Skin epidermis (tissue), 12 donors: ENCODE measurements around the gene SLC25A20.
"Not testable (repeated sequence)": the region's sequence is repeated elsewhere in the genome, so short reads cannot be mapped to it uniquely, and the experiment has no call there.

Experiments used
- H3K27ac ChIP-seq, 21 experiments: fragments of 200-600 bp; sonication (generic) in 11 of 21; one replicate each; pipeline ENCODE4 v1.5.0; 2020; ENCODE audit warnings: mild to moderate bottlenecking in 3 of 21, inconsistent platforms in 2 of 21, moderate library complexity in 2 of 21
- H3K4me3 ChIP-seq, 7 experiments: fragments of 200-600 bp; sonication (generic) in 2 of 7; one replicate each; pipeline ENCODE4 v1.5.0; 2020; ENCODE audit warnings: inconsistent platforms in 2 of 7, mild to moderate bottlenecking in 2 of 7, moderate library complexity in 1 of 7

Gene SLC25A20

DNA sequence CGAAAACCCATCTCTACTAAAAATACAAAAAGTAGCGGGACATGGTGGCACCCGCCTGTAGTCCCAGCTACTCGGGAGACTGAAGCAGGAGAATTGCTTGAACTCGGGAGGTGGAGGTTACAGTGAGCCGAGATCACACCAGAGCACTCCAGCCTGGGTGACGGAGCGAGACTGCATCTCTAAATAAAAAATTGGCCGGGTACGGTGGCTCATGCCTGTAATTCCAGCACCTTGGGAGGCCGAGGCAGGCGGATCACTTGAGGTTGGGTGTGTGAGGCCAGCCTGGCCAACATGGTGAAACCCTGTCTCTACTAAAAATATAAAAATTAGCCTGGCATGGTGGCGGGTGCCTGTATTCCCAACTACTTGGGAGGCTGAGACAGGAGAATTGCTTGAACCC lies 8.3 kb upstream of the SLC25A20 start:
- not testable (repeated sequence) for H3K27ac ChIP-seq, H3K4me3 ChIP-seq

DNA sequence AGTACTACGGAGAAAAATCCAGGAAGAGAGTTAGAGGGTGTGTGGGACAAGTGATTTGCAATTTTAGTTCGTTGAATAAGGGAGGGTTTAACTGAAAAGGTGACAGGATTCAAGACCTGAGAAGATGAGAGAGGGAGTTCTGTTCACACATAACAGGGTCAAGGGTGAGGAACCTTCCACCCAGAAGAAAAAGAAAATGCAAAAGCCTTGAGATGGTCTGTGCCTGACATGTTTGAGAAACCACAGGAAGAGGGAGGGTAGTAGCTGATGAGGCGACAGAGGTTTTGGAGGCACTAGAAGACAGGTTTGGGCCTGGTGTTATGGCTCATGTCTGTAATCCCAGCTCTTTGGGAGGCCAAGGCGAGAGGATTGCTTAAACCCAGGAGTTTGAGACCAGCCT lies 591 bp upstream of the SLC25A20 start:
- peak overlapping the region in 6 of 7 experiments; percentile 57 to 72 (median 65) for H3K4me3 ChIP-seq

DNA sequence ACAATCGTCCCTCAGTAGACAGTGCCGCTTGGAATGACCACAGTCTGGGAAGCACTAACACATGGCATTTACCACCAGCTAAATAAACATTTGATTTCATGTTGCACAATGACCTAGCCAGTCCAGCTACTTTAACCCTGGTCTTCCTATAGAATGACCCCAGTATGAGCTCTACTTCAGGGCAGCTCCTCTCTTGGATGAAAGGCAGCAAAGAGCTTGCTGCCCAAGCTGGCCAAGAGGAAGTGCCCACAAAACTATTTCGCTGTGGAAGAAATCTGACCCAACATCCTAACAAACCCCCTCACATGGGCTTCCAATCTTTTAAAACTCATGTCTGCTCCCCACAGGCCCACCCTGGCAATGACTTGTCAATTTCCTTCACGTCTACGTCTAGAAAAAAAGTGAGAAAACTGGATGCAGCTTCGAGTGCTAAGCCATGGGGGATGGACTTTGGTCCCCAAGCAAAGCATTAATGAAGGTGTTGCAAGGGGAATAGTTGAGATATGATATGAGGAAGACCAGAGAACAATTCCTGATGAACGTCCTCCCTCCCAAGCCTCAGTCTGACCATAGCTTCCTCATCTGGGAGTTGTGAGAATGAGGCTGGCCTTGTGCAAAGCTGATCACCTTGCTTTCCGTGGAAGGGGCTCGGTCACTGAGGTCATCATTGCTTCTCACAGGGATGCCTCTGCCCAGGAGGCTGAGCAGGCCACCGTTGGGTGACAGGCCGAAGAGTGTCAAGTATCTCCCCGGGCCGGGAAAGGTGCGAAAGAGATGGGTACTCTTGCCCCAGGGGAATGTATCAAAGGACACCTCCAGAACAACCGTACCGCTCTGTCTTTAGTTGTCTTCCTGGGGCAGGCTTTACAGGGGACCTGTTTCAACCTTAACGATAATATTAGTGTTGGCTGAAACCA lies 964 bp downstream of the SLC25A20 start:
- H3K27ac ChIP-seq, result peak overlapping the region in 20 of 21 experiments; percentile 58 to 86 (median 79)
- peak overlapping the region; percentile 53 to 72 (median 63) for H3K4me3 ChIP-seq

More for the DNA sequence above, 591 bp upstream of the SLC25A20 start:
- peak overlapping the region in 17 of 21 experiments; percentile 58 to 86 (median 80) for H3K27ac ChIP-seq

DNA sequence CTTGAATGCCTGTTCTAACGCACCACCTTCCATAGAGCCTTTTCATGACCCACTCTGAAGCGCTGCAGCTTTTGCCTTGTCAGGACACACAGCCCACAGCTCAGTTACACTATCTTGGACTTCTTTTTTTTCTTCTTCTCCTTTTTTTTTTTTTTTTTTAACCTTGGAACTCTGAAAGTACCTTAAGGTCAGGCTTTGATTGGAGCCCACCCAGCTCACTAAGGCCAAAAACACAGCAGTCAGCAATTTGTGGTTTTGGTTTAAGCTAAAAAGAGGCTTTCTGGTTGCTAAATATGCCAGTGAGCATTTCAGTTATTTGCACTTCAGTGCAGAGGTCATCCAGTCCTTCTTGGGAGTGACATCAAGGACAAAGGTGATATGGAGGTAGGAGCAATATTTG lies 1.7 kb downstream of the SLC25A20 start:
- Histone ChIP-seq H3K27ac (peak overlapping the region in 1 of 21 experiments; percentile 82), H3K4me3 (no peak overlapping the region)

DNA sequence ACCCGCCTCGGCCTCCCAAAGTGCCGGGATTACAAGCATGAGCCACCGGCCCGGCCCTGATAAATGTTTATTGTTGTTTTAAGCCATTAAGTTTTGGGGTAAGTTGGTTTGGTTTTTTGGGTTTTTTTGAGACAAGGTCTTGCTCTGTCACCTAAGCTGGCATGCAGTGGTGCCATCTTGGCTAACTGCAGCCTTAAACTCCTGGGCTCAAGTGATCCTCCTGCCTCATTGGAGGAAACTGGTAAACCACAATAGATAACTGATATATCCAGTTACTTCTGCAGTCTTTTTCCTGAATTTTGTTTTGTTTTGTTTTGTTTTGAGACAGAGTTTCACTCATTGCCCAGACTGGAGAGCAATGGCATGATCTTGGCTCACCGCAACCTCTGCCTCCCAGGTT lies 4.2 kb downstream of the SLC25A20 start:
- no peak overlapping the region for H3K4me3 ChIP-seq
- no peak overlapping the region for H3K27ac ChIP-seq

DNA sequence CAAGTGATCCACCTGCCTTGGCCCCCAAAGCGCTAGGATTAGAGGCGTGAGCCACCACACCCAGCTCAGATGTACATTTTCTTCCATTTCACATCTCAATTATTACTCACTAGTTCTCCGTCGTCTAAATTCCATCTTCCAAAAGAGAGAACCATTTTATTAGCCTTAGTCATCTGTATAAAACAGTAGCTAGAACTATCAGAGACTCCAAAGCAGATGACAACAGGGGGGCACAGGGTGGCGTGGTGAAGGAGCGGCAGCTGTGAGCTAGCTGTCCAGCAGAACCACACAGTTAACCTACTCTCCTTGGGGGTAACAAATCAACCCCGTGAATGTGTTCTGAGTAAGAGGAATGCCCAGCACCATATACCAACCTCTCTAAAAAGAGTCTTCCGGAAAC lies 7.1 kb downstream of the SLC25A20 start:
- Histone ChIP-seq H3K4me3 (no peak overlapping the region), H3K27ac (no peak overlapping the region)

DNA sequence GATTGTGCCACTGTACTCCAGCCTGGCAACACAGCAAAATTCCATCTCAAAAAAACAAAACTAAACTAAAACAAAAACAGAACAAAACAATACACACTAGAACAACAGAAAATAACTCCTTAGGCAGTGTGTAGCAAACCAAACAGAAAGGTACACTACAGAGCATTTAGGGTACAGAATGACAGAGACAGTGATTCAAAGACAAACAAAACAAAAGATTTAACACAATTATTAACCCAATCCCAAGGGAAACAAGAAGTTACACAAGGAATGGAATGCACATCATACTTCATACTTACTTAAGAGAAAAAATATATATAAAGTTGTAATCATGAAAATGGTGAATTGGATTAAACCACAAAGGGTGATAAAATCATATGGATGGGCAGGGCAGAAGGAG lies 12.9 kb downstream of the SLC25A20 start:
- H3K4me3 ChIP-seq, result no peak overlapping the region
- no peak overlapping the region for H3K27ac ChIP-seq

DNA sequence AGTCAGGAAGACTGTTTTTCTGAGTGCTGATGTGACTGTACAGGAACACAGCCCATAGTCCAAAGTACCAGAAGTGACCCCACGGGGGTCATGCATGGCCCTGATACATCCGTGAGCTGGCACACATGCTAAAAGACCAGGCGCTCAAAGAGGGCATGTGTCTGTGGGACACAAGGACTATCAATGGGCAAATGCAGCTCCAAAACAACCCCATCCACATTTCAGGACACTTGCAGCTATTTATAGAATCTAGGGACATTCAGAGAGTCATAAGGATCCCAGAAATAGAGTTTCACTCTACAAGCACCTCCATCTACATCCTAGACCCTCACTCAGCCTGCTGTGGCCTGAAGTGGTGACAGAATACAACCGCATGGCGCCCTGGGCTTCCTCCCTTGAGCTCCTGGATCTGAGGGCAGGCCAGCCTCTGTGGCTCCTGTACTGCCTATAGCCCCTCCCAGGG lies 17.0 kb downstream of the SLC25A20 start:
- no peak overlapping the region for H3K4me3 ChIP-seq
- H3K27ac ChIP-seq, result no peak overlapping the region

DNA sequence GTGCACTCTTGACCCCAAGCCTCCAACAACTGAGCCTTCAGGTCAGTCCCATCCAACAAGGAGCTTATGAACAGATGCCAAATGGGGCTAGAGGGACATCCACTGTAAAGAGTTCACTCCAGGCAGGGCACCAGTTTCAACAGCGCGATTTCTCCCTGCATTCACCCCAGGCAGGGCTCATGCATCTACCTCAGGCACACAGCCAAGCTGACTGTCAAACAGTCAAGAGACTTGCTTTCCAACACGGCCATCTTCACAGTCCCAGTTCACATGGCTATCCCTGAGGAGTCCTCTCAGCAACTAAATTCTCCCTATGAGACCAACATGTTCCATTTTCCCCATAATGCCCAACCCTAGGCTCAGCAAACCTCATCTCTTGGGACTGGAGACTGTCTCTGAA lies 17.7 kb downstream of the SLC25A20 start:
- no peak overlapping the region for H3K27ac ChIP-seq

DNA sequence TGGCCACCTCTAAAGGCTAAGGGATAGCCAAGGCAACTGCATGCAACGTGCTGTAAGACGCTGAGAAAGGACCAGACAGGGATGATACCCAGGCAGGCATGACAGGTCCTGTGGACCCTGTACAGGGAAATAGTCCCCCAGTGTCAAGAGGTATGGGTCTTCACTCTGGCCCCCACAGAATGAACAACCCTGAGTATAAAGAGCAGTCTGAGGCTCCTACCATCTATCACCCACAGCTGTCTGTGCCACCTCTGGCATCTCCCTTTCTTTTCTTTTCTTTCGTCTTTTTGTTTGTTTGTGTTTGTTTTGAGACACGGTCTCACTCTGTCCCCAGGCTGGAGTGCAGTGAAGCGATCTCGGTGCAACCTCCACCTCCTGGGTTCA lies 18.7 kb downstream of the SLC25A20 start:
- H3K4me3 ChIP-seq, result no peak overlapping the region

More for the DNA sequence above, 17.7 kb downstream of the SLC25A20 start:
- H3K4me3 ChIP-seq, result no peak overlapping the region

DNA sequence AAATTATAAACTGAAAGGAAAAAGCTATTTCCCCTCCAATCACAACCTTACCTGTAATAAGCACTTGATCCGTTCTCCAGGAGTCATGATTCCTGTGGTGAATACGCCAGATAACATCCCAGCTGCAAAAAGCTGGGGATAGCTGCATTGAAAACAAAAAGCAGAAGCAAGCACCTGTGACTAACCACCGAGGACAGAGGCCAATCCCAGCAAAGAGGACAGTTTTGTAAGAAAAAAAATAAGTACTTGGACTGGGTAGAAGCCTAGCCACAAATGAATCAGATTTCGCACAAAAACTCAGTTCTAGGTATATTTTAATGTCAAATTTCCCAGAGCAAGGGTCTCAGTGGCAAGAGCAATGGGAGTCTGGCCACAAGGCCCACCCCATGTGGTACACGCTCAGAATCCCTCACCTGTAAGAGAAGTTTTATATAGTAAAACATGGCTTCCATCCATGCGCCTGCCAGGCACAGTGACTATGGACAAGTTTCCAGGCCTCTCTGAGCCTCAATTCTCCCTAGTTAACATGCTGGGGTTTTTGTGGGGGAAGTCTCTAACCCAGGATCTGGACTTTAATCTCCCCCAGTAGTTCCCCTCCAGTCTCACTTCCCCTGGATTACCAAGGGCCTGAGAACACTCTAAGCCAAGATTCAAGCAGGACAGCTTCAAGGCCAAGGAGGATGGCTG lies 19.2 kb downstream of the SLC25A20 start:
- no peak overlapping the region for H3K27ac ChIP-seq
- no peak overlapping the region for H3K4me3 ChIP-seq

More for the DNA sequence above, 18.7 kb downstream of the SLC25A20 start:
- no peak overlapping the region for H3K27ac ChIP-seq

DNA sequence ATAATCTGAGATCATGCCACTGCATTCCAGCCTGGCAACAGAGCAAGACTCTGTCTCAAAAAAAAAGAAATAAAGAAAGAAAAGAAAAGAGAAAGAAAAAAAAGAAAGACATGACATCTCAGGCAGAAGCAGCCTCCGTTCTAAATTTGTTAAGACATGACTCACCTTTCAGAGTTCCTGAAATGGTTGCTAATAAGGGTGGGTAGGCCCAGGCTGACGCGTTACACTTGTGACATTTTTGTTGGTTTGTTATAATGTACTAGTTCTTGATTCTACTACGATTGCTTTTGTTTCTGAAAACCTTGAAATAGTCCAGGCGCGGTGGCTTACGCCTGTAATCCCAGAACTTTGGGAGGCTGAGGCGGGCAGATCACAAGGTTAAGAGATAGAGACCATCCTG lies 21.0 kb downstream of the SLC25A20 start:
- no peak overlapping the region for H3K27ac ChIP-seq
- no peak overlapping the region for H3K4me3 ChIP-seq

DNA sequence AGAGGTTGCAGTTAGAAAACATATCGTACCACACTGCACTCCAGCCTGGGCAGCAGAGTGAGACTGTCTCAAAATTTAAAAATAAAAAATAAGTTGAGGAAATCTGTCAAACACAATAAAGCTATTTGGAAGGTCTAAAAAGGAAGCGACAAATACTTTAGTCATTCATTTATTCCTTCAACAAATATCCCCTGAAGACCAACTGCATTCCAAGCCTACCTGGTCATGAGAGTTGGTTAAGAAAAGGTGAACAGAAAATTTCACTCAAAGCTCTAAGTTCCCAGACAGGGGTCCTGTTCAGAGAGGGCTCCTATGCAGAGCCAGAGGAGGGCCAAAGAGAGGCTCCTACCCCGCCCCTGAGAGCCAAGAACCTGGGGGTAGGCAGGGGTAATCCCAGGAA lies 35.6 kb downstream of the SLC25A20 start:
- H3K27ac ChIP-seq, result no peak overlapping the region
- H3K4me3 ChIP-seq, result no peak overlapping the region

DNA sequence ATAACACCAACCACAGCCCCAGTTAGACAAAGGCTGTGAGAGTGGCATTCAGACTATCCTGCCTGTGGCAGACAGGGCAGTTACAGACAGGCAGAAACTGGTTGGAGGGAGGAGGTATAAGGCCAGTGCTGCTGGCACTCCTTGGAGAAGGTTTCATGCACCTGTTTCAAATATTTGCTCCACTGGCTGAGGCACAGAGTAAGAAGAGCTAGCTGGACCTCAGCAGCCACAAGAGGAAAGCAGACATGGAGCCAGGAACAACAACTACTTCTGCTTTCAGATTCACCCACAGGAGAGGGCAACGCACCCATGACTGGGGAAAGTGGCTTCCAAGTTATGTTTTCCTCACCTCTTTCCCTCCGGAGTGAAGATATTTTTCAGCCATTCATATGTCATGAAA lies 39.5 kb downstream of the SLC25A20 start:
- H3K27ac ChIP-seq, result peak overlapping the region in 1 of 21 experiments; percentile 10
- H3K4me3 ChIP-seq, result no peak overlapping the region

DNA sequence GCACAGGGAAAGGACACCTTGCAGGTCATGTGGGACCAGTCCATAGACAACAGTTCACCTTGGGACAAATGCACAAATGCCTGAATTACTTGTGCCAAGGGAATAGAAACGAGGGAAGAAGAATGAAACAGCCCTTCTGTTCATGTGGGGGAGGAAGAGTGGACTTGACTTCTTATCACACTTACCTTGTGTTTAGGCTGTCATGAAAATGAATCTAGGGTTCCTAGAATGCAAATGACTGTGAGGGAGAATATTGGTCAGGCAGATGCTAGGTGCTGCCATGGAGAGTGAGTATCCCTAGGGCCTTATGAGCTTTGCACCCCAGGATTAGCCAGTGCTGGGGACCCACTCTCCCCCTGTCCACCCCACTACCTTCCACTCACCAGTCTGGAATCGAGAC lies 40.0 kb downstream of the SLC25A20 start:
- Histone ChIP-seq H3K4me3 (no peak overlapping the region), H3K27ac (no peak overlapping the region)

DNA sequence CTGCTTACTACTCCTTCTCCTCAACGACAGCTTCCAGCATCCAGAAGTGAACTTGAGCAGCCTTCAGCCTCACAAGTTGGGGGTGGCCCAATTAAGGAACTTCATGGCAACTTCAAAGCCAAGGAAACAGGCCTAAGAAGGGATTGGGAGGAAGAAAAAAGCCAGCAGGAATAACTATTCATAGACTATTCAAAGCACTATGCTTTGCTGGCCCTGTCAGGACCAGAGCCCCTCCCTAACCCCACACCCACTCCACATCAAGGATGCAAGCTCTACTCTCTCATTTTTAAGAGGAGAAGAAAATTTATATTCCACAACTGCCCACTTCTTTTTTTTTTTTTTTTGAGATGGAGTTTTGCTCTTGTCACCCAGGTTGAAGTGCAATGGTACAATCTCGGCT lies 41.0 kb downstream of the SLC25A20 start:
- H3K27ac ChIP-seq, result no peak overlapping the region
- no peak overlapping the region for H3K4me3 ChIP-seq

DNA sequence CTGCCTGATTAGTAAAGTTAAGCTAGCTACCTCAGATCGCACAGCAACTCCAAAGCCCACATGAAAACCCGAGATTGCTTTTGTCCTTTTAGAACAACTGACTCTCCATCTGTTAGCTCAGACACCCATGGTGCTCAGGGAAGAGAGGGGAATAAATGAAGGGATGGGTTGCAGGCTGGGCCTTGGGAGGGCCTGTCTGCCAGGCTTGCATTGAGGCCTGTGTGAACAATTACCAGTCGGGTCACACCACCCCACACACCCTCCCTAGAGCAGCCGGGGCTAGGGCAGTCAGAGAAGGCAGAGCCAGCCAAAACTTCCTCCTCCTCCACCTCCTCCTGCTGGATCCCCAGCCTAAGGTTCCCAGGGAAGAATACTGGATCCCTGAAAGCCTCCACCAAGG lies 42.2 kb downstream of the SLC25A20 start:
- H3K4me3 ChIP-seq, result no peak overlapping the region
- no peak overlapping the region for H3K27ac ChIP-seq

DNA sequence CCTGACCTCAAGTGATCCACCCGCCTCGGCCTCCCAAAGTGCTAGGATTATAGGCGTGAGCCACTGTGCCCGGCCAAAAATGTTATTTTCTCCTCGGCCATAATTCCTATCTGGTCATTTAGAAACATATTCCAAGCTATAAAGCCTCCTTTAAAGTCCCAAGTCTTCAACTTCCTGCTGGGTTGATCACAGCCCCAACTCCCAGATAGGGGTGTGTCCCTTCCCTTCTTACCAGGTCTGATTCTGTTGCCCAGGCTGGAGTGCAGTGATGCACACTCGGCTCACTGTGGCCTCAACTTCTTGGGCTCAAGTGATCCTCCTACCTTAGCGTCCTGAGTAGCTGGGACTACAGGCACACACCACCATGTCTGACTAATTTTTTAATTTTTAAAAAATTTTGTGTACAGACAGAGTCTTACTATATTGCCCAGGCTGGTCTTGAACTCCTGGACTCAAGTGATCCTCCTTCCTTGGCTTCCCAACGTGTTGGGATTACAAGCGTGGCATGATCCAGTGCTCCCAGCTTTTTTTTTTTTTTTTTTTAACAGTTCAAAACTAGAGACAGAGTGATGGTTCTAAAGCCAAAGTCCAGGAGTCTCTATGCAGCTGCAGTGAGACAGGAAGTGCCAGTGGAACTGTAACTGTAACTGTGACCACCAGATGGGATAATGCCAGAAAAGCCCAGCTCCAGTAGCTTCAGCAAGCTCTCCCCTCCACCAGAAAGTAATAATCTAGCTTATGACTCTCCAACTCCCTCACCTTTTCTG lies 42.8 kb downstream of the SLC25A20 start:
- Histone ChIP-seq H3K27ac (no peak overlapping the region), H3K4me3 (no peak overlapping the region)

DNA sequence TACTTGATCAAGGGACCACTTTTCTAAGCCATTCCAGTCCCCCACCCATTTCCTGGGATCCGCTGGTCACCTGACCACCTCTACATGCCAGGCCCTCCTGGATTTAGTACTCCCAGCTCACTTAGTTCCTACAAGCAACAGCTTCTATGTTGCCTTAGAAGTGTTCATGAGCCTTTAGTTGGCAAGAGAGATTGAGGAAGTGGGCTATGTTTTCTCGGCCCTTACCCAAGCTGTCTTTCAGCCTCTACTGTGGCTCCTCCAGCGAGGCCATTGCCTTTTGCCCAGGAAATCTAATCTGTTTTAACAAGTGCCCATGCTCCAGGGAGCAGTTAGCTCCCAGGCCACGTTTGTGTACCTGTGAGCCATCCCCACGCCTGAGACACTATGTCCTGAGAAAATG lies 46.5 kb downstream of the SLC25A20 start:
- Histone ChIP-seq H3K27ac (no peak overlapping the region), H3K4me3 (no peak overlapping the region)

DNA sequence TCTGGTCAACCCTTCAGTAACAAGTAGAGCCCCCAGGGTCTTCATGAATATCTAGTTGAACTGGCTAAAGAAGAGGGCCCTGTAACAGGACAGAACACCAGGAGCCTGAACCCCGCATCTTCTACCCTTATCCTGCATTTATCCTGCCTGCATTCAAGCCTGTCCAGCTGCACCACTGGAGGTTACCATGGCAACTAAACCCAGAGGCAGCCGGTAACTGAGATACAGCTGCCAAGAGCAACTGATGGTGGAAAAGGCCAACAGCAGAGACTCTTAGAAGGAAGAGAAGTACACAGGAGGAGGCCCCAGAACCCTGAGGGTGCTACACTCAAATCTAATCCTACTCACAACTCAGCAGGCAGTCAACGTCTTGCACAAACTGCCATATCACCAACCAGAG lies 47.3 kb downstream of the SLC25A20 start:
- H3K4me3 ChIP-seq, result no peak overlapping the region
- no peak overlapping the region for H3K27ac ChIP-seq
